Stromal cell of bone marrow (primary cell): ENCODE data around the gene OR51E1.

Experiments used
- DNase-seq: peaks from one replicate; pipeline ENCODE4 v3.0.0-alpha.2; 2012; ENCODE audit warnings: low read depth

OR51E1 gene

GRCh38 chr11:4643682-4644081, at the start of gene OR51E1:
TSS of gene OR51E1 (plus strand) at chr11:4643982. CDS start at chr11:4652527, 8,545 bp downstream.
- DNase-seq: no peak

- no peak for DNase-seq
Measured at GRCh38 chr11:4605057-4605456, 38.7 kb upstream of the OR51E1 start.

GRCh38 chr11:4606231-4607015, 37.4 kb upstream of the OR51E1 start:
- peak; percentile 36 for DNase-seq

- no peak for DNase-seq
Measured at GRCh38 chr11:4607096-4607495, 36.7 kb upstream of the OR51E1 start.

- DNase-seq: peak; percentile 95
Measured at GRCh38 chr11:4607781-4608666, 35.8 kb upstream of the OR51E1 start, which contains the start of gene TRIM68. TSS of gene TRIM68 (minus strand) at chr11:4608231. CDS start at chr11:4605504, 2,727 bp downstream.

- no peak for DNase-seq
Measured at GRCh38 chr11:4610258-4610935, 33.4 kb upstream of the OR51E1 start.

- DNase-seq: no peak
Measured at GRCh38 chr11:4611986-4612385, 31.8 kb upstream of the OR51E1 start.

- DNase-seq: no peak
Measured at GRCh38 chr11:4615856-4616444, 27.8 kb upstream of the OR51E1 start.

- DNase-seq: no peak
Measured at GRCh38 chr11:4619514-4619913, 24.3 kb upstream of the OR51E1 start.

- DNase-seq: peak; percentile 54
Measured at GRCh38 chr11:4626207-4627099, 17.3 kb upstream of the OR51E1 start.

GRCh38 chr11:4636136-4636535, 7.6 kb upstream of the OR51E1 start:
- DNase-seq: no peak

GRCh38 chr11:4636962-4637661, 6.7 kb upstream of the OR51E1 start, which contains the start of gene OR51D1:
TSS of gene OR51D1 (plus strand) at chr11:4637477. CDS start at chr11:4639791, 2,314 bp downstream.
- peak; percentile 43 for DNase-seq

GRCh38 chr11:4637662-4638047, 6.1 kb upstream of the OR51E1 start:
- no peak for DNase-seq

- no peak for DNase-seq
Measured at GRCh38 chr11:4639931-4640330, 3.9 kb upstream of the OR51E1 start.

- no peak for DNase-seq
Measured at GRCh38 chr11:4641501-4641900, 2.3 kb upstream of the OR51E1 start.

GRCh38 chr11:4642043-4642442, 1.7 kb upstream of the OR51E1 start:
- no peak for DNase-seq

- DNase-seq: peak; percentile 2
Measured at GRCh38 chr11:4643076-4643475, 706 bp upstream of the OR51E1 start.

GRCh38 chr11:4644233-4644632, 451 bp downstream of the OR51E1 start:
- no peak for DNase-seq

GRCh38 chr11:4645974-4646373, 2.2 kb downstream of the OR51E1 start:
- DNase-seq: no peak

- DNase-seq: no peak
Measured at GRCh38 chr11:4647766-4648165, 4.0 kb downstream of the OR51E1 start.
